ENCODE data around the gene DOK3. TPM values are rescaled to one million over a fixed set of nuclear protein-coding genes. Genes with fewer than 3 reads are reported as not detected.

DOK3 gene
- total and polyA plus RNA-seq, 10 of the 15 experiments (the other 5 are each of a cell fraction or from before 2014, with no cell fraction given) = 6.6 to 107 (median 52.1) TPM

GRCh38 chr5:177487975-177488374 is 21.7 kb downstream of the DOK3 start:
- no peak overlapping the region for H3K9ac ChIP-seq (ENCODE audit: control insufficient read depth, insufficient read depth, low read length)
- TF ChIP-seq ESRRA (IDR thresholded peaks at IDR 0.05; ENCODE audit: low read length) (no peak), CHD4 (IDR thresholded peaks at IDR 0.05) (no peak), PBX3 (IDR thresholded peaks at IDR 0.05; ENCODE audit: insufficient replicate concordance, low read depth, low read length) (no peak), MYB (IDR thresholded peaks at IDR 0.05; ENCODE audit: borderline replicate concordance, low read depth, low read length) (no peak), SKIL (IDR thresholded peaks at IDR 0.05; ENCODE audit: low read depth, poor library complexity, severe bottlenecking) (no peak), ZBED1 (IDR thresholded peaks at IDR 0.05; ENCODE audit: borderline replicate concordance) (no peak), POLR2A (IDR thresholded peaks at IDR 0.05; ENCODE audit: low read depth, low read length) (0 out of 2 replicates have a peak, but pooled peaks have one; percentile 26), ELK1 (IDR thresholded peaks at IDR 0.05; ENCODE audit: low read depth, low read length) (no peak), ZSCAN29 (IDR thresholded peaks at IDR 0.05) (no peak), PAX8 (IDR thresholded peaks at IDR 0.05) (no peak)
- TF ChIP-seq, protein P1, sequence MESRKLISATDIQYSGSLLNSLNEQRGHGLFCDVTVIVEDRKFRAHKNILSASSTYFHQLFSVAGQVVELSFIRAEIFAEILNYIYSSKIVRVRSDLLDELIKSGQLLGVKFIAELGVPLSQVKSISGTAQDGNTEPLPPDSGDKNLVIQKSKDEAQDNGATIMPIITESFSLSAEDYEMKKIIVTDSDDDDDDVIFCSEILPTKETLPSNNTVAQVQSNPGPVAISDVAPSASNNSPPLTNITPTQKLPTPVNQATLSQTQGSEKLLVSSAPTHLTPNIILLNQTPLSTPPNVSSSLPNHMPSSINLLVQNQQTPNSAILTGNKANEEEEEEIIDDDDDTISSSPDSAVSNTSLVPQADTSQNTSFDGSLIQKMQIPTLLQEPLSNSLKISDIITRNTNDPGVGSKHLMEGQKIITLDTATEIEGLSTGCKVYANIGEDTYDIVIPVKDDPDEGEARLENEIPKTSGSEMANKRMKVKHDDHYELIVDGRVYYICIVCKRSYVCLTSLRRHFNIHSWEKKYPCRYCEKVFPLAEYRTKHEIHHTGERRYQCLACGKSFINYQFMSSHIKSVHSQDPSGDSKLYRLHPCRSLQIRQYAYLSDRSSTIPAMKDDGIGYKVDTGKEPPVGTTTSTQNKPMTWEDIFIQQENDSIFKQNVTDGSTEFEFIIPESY (IDR thresholded peaks at IDR 0.05) = 0 out of 2 replicates have a peak, but pooled peaks have one; percentile 35
- TF ChIP-seq, protein P2, sequence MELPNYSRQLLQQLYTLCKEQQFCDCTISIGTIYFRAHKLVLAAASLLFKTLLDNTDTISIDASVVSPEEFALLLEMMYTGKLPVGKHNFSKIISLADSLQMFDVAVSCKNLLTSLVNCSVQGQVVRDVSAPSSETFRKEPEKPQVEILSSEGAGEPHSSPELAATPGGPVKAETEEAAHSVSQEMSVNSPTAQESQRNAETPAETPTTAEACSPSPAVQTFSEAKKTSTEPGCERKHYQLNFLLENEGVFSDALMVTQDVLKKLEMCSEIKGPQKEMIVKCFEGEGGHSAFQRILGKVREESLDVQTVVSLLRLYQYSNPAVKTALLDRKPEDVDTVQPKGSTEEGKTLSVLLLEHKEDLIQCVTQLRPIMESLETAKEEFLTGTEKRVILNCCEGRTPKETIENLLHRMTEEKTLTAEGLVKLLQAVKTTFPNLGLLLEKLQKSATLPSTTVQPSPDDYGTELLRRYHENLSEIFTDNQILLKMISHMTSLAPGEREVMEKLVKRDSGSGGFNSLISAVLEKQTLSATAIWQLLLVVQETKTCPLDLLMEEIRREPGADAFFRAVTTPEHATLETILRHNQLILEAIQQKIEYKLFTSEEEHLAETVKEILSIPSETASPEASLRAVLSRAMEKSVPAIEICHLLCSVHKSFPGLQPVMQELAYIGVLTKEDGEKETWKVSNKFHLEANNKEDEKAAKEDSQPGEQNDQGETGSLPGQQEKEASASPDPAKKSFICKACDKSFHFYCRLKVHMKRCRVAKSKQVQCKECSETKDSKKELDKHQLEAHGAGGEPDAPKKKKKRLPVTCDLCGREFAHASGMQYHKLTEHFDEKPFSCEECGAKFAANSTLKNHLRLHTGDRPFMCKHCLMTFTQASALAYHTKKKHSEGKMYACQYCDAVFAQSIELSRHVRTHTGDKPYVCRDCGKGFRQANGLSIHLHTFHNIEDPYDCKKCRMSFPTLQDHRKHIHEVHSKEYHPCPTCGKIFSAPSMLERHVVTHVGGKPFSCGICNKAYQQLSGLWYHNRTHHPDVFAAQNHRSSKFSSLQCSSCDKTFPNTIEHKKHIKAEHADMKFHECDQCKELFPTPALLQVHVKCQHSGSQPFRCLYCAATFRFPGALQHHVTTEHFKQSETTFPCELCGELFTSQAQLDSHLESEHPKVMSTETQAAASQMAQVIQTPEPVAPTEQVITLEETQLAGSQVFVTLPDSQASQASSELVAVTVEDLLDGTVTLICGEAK (IDR thresholded peaks at IDR 0.05; ENCODE audit: borderline replicate concordance) = no peak

More at GRCh38 chr5:177487975-177488374, 21.7 kb downstream of the DOK3 start:
- peaks cover 0 to 6% of the 10 kb centered on the region in 2 experiments; a peak in 2 of 4 replicates for H3K36me3 ChIP-seq (ENCODE audit: control insufficient read depth in 2 of 2, insufficient read depth in 2 of 2, low read length in 1 of 2)
- RAD21 ChIA-PET (ENCODE audit: unreplicated experiment) = no interaction called here
- POLR2A ChIA-PET = interaction anchor here (0.5 kb wide), 1 partner anchor 22 kb away, joined by 3 read pairs; no protein-coding TSS in a partner anchor
- SMC1A ChIA-PET (ENCODE audit: uncharacterized antibody, unreplicated experiment) = interaction anchor here (0.5 kb wide), 1 partner anchor 27 kb away, joined by 3 read pairs; no protein-coding TSS in a partner anchor
- in situ Hi-C loops (cut with MboI) (no loop called here), intact Hi-C loops (cut with micrococcal nuclease; ENCODE audit: unreplicated experiment) (no loop called here)
- no peak for DNase-seq (ENCODE audit: low read depth, low spot score)
- CTCF ChIA-PET = interaction anchor here (1.5 to 2.0 kb wide), 2 partner anchors 13 to 98 kb away, joined by 5 to 8 read pairs; no protein-coding TSS in a partner anchor
- no peaks in the 10 kb centered on the region for H3K27me3 ChIP-seq (replicated peaks in 1 of 2; ENCODE audit: control insufficient read depth in 2 of 2, insufficient read depth in 2 of 2, low read length in 1 of 2)
- no peaks in the 10 kb centered on the region for H4K20me1 ChIP-seq (ENCODE audit: control insufficient read depth, insufficient read depth)
- H3K27ac ChIP-seq (ENCODE audit: control insufficient read depth, insufficient read depth) = no peak overlapping the region
- H3K4me1 ChIP-seq (ENCODE audit: control insufficient read depth, insufficient read depth, low read length) = no peaks in the 10 kb centered on the region
- H3K79me2 ChIP-seq (ENCODE audit: control insufficient read depth, insufficient read depth, low read length) = no peaks in the 10 kb centered on the region
- 83% methylated on average over 15 of the region's 15 CpGs for WGBS (ENCODE audit: insufficient coverage, insufficient replicate concordance, low lambda C conversion rate, missing lambda C conversion rate)
- H3K9me3 ChIP-seq (replicated peaks; ENCODE audit: control insufficient read depth, insufficient read depth, low read length) = no peaks in the 10 kb centered on the region
- FAIRE-seq = no peak
- no peak overlapping the region for H3K4me2 ChIP-seq (ENCODE audit: control insufficient read depth, insufficient read depth)
- no peak overlapping the region for H2AFZ ChIP-seq (ENCODE audit: control insufficient read depth, low read depth, low read length)
- peak; percentile 39; the same call in 1 of the 3 replicates for ATAC-seq
- BruUV-seq (replicated peaks) = no TSS peak
- no peak overlapping the region for H3K4me3 ChIP-seq

All from GM12878 (cell line).